GM18505 (cell line): ENCODE results near the gene BET1.

ENCODE experiments used
- ATAC-seq: cut with Tn5 transposase; IDR thresholded peaks from one replicate; pipeline ENCODE4 v1.9.1; 2021; ENCODE audit not compliant: unreplicated experiment
- POLR2A ChIP-seq: IDR thresholded peaks from 4 replicates; pipeline ENCODE4 v1.6.1; 2011; ENCODE audit warnings: borderline replicate concordance; ENCODE audit not compliant: insufficient read depth, insufficient read length; ENCODE audit errors: extremely low read depth

Gene BET1

GRCh38 chr7:94001396-94001795 is 2.8 kb downstream of the BET1 start:
- no peak for ATAC-seq
- TF ChIP-seq POLR2A, result no peak

- no peak for ATAC-seq
- no peak for TF ChIP-seq POLR2A
Observed at GRCh38 chr7:93997868-93998267, 6.3 kb downstream of the BET1 start.

DNA sequence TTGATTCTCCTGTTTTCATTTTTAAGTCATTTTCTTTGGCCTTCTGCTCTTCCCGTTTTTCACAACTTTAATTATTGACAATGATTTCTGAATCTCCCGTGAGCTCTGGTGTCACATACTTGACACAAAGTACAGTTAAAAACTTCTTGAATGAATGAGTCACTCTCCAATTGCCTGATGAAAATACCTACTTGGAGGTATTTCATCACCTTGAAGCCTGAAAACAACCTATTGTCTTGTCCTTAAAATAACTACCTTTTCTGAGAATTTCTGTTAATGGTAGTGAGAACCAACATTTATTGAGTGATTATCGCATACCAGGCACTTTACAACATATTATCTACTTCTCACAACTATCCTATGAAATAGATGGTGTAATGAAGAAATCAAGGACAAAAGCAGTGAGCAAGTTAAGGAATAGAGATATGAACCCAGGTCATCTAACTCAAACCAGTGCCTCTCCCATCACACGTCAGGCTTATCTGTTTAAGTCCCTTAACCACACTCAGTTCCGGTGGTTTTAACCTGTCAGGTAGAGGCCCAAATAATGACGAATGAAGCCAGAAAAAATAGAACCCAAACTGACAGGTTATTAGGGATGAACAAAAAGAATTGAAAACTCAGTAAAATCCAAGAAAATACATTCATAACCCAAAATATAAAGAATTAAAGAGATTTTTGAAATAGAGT is 11.6 kb downstream of the BET1 start:
- TF ChIP-seq POLR2A, result no peak
- peak; percentile 68 for ATAC-seq

GRCh38 chr7:93987297-93987696 is 16.9 kb downstream of the BET1 start:
- ATAC-seq, result no peak
- no peak for TF ChIP-seq POLR2A

- no peak for ATAC-seq
Observed at GRCh38 chr7:93985101-93985500, 19.1 kb downstream of the BET1 start.

GRCh38 chr7:93984024-93984423 is 20.1 kb downstream of the BET1 start:
- ATAC-seq, result no peak
- TF ChIP-seq POLR2A, result no peak

More at GRCh38 chr7:93985101-93985500, 19.1 kb downstream of the BET1 start:
- no peak for TF ChIP-seq POLR2A

DNA sequence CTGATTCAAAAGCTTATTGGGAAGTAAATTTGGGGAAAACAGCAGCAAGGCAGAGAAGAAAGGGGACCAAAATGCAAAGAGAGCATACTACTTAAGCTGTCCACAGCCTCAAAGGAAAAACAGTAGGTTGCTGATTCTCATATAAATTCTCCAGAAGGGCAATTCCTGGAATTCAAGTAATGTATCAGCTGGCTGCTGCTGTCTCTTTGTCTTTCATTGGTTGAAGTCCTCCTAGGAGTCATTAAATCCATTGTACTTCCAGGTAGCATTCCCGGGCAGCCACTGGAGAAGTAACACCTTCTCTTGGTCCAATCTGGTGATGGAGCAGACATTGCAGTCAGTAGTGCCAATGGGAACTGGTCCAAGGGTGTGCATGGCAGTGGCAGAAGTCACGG is 22.7 kb downstream of the BET1 start:
- ATAC-seq, result no peak
- TF ChIP-seq POLR2A, result no peak

- no peak for ATAC-seq
- no peak for TF ChIP-seq POLR2A
Observed at GRCh38 chr7:93980744-93981479, 23.2 kb downstream of the BET1 start.

DNA sequence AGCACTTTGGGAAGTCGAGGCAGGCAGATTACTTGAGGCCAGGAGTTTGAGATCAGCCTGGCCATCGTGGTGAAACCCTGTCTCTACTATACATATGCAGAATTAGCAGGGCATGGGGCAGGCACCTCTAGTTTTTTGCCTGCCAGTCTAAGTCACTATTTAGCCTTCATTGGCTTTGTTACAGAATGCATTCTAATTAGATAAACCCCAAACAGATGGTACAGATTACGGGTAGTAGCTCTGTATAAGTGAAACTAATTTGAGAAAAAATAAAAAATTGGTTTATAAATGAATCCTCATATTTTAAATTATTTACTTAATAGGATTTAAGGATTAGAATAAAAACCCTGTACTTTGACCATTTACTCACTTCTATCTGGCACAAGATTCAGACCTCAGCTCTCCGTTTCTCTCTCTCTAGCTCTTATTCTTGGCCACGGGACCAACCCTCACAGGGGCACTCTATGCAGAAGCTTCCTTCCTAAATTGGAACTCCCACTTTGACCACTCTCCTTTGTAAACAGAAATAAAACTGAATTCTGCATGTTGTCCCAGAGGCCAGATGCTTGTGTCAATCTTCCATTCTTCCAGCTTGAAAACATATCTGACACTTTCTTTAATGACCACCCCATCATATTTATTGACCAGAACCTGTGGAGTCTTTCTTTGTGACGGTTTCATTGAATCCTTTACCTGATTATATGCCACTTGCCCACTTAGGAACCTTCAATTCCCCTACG is 26.8 kb downstream of the BET1 start:
- TF ChIP-seq POLR2A, result no peak
- ATAC-seq, result no peak

DNA sequence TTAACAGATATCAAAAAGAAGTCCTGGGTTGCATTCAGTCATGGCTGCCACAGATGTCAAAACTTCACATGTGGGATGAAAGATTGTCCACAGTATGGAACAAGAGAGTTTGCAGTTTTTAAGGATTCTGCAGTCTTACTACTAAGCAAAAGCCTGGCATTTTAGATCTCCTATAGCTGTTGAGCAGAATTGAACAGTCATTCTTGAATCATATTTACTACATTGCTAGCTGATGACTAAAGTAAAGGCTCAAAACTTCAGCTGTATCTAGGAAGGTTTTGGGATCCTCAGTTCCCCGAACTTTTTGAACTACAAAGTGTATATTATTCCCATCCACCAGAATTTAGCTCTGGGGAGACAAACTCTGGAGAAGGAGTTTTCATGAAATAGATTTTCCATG is 31.0 kb downstream of the BET1 start:
- ATAC-seq, result no peak
- no peak for TF ChIP-seq POLR2A

GRCh38 chr7:93972029-93972725 is 32.0 kb downstream of the BET1 start:
- TF ChIP-seq POLR2A, result no peak
- ATAC-seq, result no peak

GRCh38 chr7:93968911-93969620 is 35.1 kb downstream of the BET1 start:
- ATAC-seq, result no peak
- no peak for TF ChIP-seq POLR2A
